Neural crest cell (in vitro differentiated cells): ENCODE results near the gene C1orf52. TPM values are rescaled to one million over a fixed set of nuclear protein-coding genes. Genes with fewer than 3 reads are reported as not detected.

Experiments
- DNase-seq: peaks from one replicate; pipeline ENCODE4 v3.0.0; 2021; ENCODE audit warnings: low read depth, mixed read lengths, low spot score
- H3K27ac Mint-ChIP-seq: one replicate; pipeline ENCODE4 v1.8.0; 2021; ENCODE audit warnings: mild to moderate bottlenecking, mixed read lengths; ENCODE audit not compliant: unreplicated experiment
- H3K27me3 Mint-ChIP-seq: 2 replicates; pipeline ENCODE4 v1.8.0; 2021; ENCODE audit warnings: low read depth, mild to moderate bottlenecking, mixed read lengths
- H3K36me3 Mint-ChIP-seq: 2 replicates; pipeline ENCODE4 v1.8.0; 2021; ENCODE audit warnings: low read depth, mild to moderate bottlenecking, mixed read lengths
- H3K4me1 Mint-ChIP-seq: 2 replicates; pipeline ENCODE4 v1.8.0; 2021; ENCODE audit warnings: mixed read lengths
- H3K4me3 Mint-ChIP-seq: one replicate; pipeline ENCODE4 v1.8.0; 2021; ENCODE audit warnings: mild to moderate bottlenecking, mixed read lengths
- H3K9me3 Mint-ChIP-seq: 2 replicates; pipeline ENCODE4 v1.8.0; 2021; ENCODE audit warnings: mixed read lengths
- CTCF ChIP-seq: fragments of 200-600 bp; sonication (generic); conservative IDR thresholded peaks from 2 replicates; pipeline ENCODE4 v1.5.0; 2021; ENCODE audit warnings: antibody characterized with exemption, mild to moderate bottlenecking
- total RNA-seq: library from RNA; stranded (reverse); gene quantifications from 2 replicates; pipeline ENCODE4 v1.2.1, GENCODE V29; 2021

C1orf52 gene
- total RNA-seq, 1 donor from 2014 or later = 30.9 TPM

- no peak for TF ChIP-seq CTCF
- Mint-ChIP-seq H3K27ac (peak within 1 kb of the TSS; percentile 67), H3K36me3 (no peaks in the 10 kb centered on the region), H3K4me1 (peaks cover 35% of the 10 kb centered on the region), H3K27me3 (peaks cover 32% of the 10 kb centered on the region), H3K4me3 (peak within 1 kb of the TSS; percentile 95), H3K9me3 (no peaks in the 10 kb centered on the region)
- peak; percentile 62 for DNase-seq
These were observed 58.8 kb downstream of the C1orf52 start, which contains the start of gene SYDE2 for GRCh38 chr1:85200463-85201339. TSS of gene SYDE2 (minus strand) at chr1:85201016. CDS start at chr1:85200996, 20 bp downstream.

Other genes starting within 250 kb of the C1orf52 start
- 0.09 TPM in 1 of 2 replicates, not detected in the other for gene MCOLN3, start 211.2 kb downstream of the C1orf52 start, total RNA-seq
- 5.9 and 6.0 TPM in 2 replicates for gene SYDE2, start 58.6 kb downstream of the C1orf52 start, total RNA-seq
- 18.5 and 22.8 TPM in 2 replicates for gene BCL10, start 17.0 kb upstream of the C1orf52 start, total RNA-seq
- 22.3 and 26.1 TPM in 2 replicates for gene DDAH1, start 205.5 kb upstream of the C1orf52 start, total RNA-seq